ENCODE data around the gene MAPK10. TPM values are rescaled to one million over a fixed set of nuclear protein-coding genes. Genes with fewer than 3 reads are reported as not detected.

MAPK10 gene
- total and polyA plus RNA-seq, 4 donors, result 0.82 to 3.6 (median 2.3) TPM

DNA sequence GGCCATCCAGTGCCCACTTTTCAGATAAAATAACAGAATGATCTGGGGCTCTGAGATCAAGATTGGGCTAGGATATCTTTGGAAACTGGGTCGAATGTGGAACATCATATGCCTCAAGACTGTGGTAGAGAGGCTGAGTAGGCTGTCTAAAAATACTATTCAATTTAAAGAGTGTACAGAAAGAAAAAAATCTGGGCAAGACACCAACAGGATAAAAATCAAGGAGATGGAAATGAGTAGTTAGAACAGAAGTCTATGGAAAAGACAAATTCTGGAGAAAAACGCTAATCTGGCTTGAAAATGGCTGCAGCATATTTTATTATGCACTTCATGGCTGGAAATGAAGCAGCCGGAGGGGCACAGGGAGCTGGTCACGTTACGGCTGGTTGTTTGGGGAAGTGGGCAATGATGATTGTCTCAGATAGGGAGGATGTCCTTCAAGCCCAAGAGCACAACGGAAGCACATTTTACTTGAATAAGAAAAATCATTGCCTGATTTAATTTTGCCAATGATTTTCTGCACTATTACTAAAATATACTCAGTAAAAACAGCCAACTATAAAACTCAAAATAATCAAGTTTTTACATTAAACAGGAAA, 27.1 kb upstream of the MAPK10 start:
- TF ChIP-seq HNF4A (conservative IDR thresholded peaks at IDR 0.05), result no peak
- WGBS, result 56% methylated on average over 6 of the region's 6 CpGs
- no peaks in the 10 kb centered on the region for H3K36me3 ChIP-seq (ENCODE audit: control insufficient read depth in 4 of 4, insufficient read depth in 3 of 4, low read depth in 1 of 4, low read length in 3 of 4)
- no peak overlapping the region for H3K9ac ChIP-seq (ENCODE audit: low read depth in 1 of 2, low read length in 2 of 2)
- DNase-seq (ENCODE audit: low spot score), result no peak
- no peak overlapping the region for H3K4me3 ChIP-seq (ENCODE audit: low read depth in 1 of 3, low read length in 3 of 3)
- H3K27me3 ChIP-seq (ENCODE audit: control insufficient read depth in 4 of 4, insufficient read depth in 4 of 4, low read length in 3 of 4), result no peaks in the 10 kb centered on the region
- H3K27ac ChIP-seq (ENCODE audit: low read depth in 1 of 2, low read length in 2 of 2), result no peak overlapping the region
- no peaks in the 10 kb centered on the region for H3K9me3 ChIP-seq (ENCODE audit: control insufficient read depth in 4 of 4, low read length in 3 of 4)
- no peaks in the 10 kb centered on the region for H3K4me1 ChIP-seq (ENCODE audit: control insufficient read depth in 4 of 4, insufficient read depth in 4 of 4, low read length in 3 of 4)

GRCh38 chr4:86386201-86386600, 26.3 kb upstream of the MAPK10 start:
- H3K27ac ChIP-seq (ENCODE audit: low read depth in 1 of 2, low read length in 2 of 2), result no peak overlapping the region
- DNase-seq (ENCODE audit: low spot score), result no peak
- H3K27me3 ChIP-seq (ENCODE audit: control insufficient read depth in 4 of 4, insufficient read depth in 4 of 4, low read length in 3 of 4), result no peaks in the 10 kb centered on the region
- H3K4me1 ChIP-seq (ENCODE audit: control insufficient read depth in 4 of 4, insufficient read depth in 4 of 4, low read length in 3 of 4), result no peaks in the 10 kb centered on the region
- no peak overlapping the region for H3K9ac ChIP-seq (ENCODE audit: low read depth in 1 of 2, low read length in 2 of 2)
- H3K9me3 ChIP-seq (ENCODE audit: control insufficient read depth in 4 of 4, low read length in 3 of 4), result no peaks in the 10 kb centered on the region
- TF ChIP-seq NR2F2 (IDR thresholded peaks at IDR 0.05) (no peak), HNF4G (IDR thresholded peaks at IDR 0.05) (no peak), GABPA (IDR thresholded peaks at IDR 0.05 in 1 of 2, conservative IDR thresholded peaks at IDR 0.05 in 1 of 2) (no peak)
- TF ChIP-seq, protein P1, sequence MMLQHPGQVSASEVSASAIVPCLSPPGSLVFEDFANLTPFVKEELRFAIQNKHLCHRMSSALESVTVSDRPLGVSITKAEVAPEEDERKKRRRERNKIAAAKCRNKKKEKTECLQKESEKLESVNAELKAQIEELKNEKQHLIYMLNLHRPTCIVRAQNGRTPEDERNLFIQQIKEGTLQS (IDR thresholded peaks at IDR 0.05), result no peak
- no peaks in the 10 kb centered on the region for H3K36me3 ChIP-seq (ENCODE audit: control insufficient read depth in 4 of 4, insufficient read depth in 3 of 4, low read depth in 1 of 4, low read length in 3 of 4)
- H3K4me3 ChIP-seq (ENCODE audit: low read depth in 1 of 3, low read length in 3 of 3), result no peak overlapping the region
- 97% methylated on average over 5 of the region's 5 CpGs for WGBS

DNA sequence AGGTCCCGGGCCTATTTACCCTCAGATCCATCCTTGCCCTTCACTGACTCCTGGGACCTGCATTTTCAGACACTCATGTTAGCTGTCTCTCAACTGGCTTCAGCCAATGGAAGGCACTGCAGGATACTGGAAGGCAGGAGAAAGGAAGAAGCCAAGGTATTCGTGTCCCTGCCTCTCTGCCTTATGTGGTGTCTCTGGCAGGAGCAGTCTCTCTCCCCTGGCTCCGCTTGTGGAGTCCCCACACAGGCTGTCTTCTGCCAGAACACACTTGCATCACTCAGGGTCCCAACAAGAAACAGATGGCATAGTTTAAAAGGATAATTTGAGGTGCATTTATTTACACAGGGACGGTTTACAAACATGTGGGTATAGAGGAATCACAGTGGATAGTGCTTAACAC, 21.6 kb upstream of the MAPK10 start:
- Histone ChIP-seq H3K36me3 (ENCODE audit: control insufficient read depth in 4 of 4, insufficient read depth in 3 of 4, low read depth in 1 of 4, low read length in 3 of 4) (no peaks in the 10 kb centered on the region), H3K27me3 (ENCODE audit: control insufficient read depth in 4 of 4, insufficient read depth in 4 of 4, low read length in 3 of 4) (no peaks in the 10 kb centered on the region), H3K4me3 (ENCODE audit: low read depth in 1 of 3, low read length in 3 of 3) (no peak overlapping the region), H3K4me1 (ENCODE audit: control insufficient read depth in 4 of 4, insufficient read depth in 4 of 4, low read length in 3 of 4) (no peaks in the 10 kb centered on the region), H3K27ac (ENCODE audit: low read depth in 1 of 2, low read length in 2 of 2) (no peak overlapping the region), H3K9ac (ENCODE audit: low read depth in 1 of 2, low read length in 2 of 2) (no peak overlapping the region), H3K9me3 (ENCODE audit: control insufficient read depth in 4 of 4, low read length in 3 of 4) (peaks cover 0 to 4% (median 0%) of the 10 kb centered on the region in 4 donors)
- WGBS, result 87% methylated on average over 4 of the region's 4 CpGs
- no peak for TF ChIP-seq NR2F2 (IDR thresholded peaks at IDR 0.05)
- no peak for TF ChIP-seq HNF4G (IDR thresholded peaks at IDR 0.05)
- TF ChIP-seq, protein P2, sequence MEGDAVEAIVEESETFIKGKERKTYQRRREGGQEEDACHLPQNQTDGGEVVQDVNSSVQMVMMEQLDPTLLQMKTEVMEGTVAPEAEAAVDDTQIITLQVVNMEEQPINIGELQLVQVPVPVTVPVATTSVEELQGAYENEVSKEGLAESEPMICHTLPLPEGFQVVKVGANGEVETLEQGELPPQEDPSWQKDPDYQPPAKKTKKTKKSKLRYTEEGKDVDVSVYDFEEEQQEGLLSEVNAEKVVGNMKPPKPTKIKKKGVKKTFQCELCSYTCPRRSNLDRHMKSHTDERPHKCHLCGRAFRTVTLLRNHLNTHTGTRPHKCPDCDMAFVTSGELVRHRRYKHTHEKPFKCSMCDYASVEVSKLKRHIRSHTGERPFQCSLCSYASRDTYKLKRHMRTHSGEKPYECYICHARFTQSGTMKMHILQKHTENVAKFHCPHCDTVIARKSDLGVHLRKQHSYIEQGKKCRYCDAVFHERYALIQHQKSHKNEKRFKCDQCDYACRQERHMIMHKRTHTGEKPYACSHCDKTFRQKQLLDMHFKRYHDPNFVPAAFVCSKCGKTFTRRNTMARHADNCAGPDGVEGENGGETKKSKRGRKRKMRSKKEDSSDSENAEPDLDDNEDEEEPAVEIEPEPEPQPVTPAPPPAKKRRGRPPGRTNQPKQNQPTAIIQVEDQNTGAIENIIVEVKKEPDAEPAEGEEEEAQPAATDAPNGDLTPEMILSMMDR (IDR thresholded peaks at IDR 0.05; ENCODE audit: low read depth, low read length, missing input control), result no peak
- TF ChIP-seq YY1 (IDR thresholded peaks at IDR 0.05), result no peak
- TF ChIP-seq HNF4A (conservative IDR thresholded peaks at IDR 0.05), result no peak
- TF ChIP-seq, protein P1 (IDR thresholded peaks at IDR 0.05), result no peak
- TF ChIP-seq JUND (IDR thresholded peaks at IDR 0.05), result no peak
- no peak for TF ChIP-seq FOXA1 (IDR thresholded peaks at IDR 0.05)
- TF ChIP-seq RXRA (IDR thresholded peaks at IDR 0.05), result no peak
- TF ChIP-seq, protein P3, sequence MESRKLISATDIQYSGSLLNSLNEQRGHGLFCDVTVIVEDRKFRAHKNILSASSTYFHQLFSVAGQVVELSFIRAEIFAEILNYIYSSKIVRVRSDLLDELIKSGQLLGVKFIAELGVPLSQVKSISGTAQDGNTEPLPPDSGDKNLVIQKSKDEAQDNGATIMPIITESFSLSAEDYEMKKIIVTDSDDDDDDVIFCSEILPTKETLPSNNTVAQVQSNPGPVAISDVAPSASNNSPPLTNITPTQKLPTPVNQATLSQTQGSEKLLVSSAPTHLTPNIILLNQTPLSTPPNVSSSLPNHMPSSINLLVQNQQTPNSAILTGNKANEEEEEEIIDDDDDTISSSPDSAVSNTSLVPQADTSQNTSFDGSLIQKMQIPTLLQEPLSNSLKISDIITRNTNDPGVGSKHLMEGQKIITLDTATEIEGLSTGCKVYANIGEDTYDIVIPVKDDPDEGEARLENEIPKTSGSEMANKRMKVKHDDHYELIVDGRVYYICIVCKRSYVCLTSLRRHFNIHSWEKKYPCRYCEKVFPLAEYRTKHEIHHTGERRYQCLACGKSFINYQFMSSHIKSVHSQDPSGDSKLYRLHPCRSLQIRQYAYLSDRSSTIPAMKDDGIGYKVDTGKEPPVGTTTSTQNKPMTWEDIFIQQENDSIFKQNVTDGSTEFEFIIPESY (IDR thresholded peaks at IDR 0.05), result no peak
- TF ChIP-seq, protein P4, sequence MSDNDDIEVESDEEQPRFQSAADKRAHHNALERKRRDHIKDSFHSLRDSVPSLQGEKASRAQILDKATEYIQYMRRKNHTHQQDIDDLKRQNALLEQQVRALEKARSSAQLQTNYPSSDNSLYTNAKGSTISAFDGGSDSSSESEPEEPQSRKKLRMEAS (IDR thresholded peaks at IDR 0.05), result no peak
- no peak for TF ChIP-seq EGR1 (IDR thresholded peaks at IDR 0.05; ENCODE audit: low read depth in 2 of 2)
- TF ChIP-seq GABPA (IDR thresholded peaks at IDR 0.05 in 1 of 2, conservative IDR thresholded peaks at IDR 0.05 in 1 of 2), result no peak
- TF ChIP-seq SP1 (IDR thresholded peaks at IDR 0.05), result no peak
- DNase-seq (ENCODE audit: low spot score), result no peak

Measured in liver (tissue), 9 donors.